Stimulated activated CD4-positive, alpha-beta T cell treated with anti-CD3 and anti-CD28 coated beads, Interleukin-1b, Interleukin-23, amount 100 ng/mL, for 1 hour (primary cell): Measurements from ENCODE around the gene P2RX2.
A peak's percentile ranks its signal among the peaks of the same experiment; 100 is the strongest.

Source experiments
- DNase-seq, 2 donors: peaks; one replicate each; pipeline ENCODE4 v3.0.0-alpha.2; 2020; ENCODE audit warnings: low read depth in 2 of 2

P2RX2 gene

DNA sequence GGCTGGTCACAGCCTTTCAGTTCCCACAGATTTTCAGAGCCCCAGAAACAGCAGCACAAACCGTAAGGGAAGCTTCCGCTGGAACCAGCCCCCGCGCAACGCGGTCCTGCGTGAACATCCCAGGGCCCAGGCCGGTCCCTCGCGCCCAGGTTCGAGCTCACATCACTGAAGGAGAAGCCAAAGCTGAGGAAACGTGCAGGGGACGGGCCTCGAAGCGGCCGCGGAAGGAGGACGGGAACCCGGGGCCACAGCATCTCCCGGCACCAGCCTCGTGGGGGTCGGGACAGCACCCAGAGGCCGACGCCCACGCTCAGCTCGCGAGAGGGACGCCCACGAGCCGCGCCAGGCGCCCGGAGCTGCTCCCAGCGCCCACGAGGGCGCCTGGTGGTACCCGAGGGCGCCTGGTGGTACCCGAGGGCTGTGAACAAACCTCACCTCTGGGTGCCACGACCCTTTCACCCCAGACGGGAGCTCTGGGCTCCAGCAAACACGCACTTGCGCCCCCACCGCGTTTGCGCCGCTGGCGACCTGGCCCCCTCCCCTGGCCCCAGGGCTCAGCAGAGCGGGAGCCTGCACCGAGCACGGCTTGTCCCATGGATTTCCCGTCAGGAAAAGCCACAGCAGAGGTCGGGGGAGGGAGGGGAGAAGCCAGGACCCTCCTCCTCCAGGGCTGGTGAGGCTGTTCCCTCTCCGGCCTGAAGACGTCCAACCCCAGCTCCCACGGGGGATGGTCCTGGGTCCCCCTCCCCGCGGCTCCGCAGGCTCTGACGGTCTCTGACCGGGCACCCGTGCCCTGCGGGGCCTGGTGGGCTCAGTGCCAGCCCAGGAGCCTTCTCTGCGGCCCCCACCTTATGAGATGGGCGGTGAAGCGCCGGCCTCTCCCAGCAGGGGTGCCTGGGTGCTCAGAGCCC is 15.1 kb upstream of the P2RX2 start:
- DNase-seq = no peak

GRCh38 chr12:132604151-132604618 is 14.4 kb upstream of the P2RX2 start:
- DNase-seq = no peak

GRCh38 chr12:132604668-132605441 is 13.7 kb upstream of the P2RX2 start:
- DNase-seq = no peak

- DNase-seq = no peak
Observed at GRCh38 chr12:132605892-132606291, 12.7 kb upstream of the P2RX2 start.

DNA sequence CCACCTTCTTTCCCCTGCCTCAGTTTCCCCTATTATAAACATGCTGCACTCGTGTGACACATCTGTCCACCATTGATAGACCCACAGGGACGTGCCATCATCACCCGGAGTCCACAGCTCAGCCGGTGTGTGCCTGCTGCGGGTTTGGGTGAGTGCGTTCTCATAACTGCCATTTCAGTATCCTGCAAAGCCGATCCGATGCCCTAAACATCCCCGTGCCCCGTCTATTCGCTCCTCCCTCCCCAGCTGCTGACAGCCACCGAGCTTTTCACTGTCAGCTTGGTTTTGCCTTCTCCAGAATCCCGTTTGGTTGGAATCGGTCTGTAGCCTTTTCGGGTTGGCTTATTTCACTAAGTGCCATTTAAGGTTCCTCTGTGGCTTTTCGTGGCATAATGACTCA is 12.1 kb upstream of the P2RX2 start:
- DNase-seq = no peak

- no peak for DNase-seq
Observed at GRCh38 chr12:132606927-132607326, 11.6 kb upstream of the P2RX2 start.

- DNase-seq = no peak
Observed at GRCh38 chr12:132608231-132609171, 10.1 kb upstream of the P2RX2 start.

DNA sequence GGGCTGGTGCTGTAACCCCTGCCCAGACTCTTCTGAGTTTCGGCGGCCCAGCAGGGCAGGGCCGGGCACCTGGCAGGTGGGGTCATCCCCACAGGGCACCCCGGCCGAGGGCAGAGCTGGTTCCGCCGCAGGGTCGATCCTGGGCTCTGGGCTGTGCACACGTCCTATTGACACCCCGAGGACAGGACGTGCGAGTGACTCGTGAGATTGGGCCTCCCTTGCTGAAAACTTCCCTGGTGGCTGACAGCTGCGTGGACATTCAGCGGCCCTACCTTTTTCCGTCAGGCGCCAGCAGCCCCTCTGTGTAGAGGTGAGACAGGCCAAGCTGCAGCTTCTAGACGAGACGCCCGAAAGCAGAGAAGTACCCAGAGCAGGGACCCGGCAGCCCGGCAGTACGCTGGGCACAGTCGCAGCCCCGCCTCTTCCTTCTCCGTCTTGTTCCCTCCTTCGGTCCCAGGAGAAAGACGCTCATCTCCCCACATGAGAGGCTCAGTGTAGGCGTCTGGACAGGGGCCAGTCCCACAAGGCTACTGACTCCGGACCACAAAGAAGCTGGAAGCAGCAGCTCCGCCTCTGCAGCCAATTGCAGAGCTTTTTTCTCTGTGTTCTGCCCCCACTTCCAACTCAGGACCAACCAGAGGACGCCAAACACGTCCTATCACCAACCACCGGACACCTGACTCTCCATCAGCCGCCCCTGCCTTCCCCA is 8.4 kb upstream of the P2RX2 start, which contains the start of gene LRCOL1:
TSS of gene LRCOL1 (minus strand) at position 532 of the 709 bp plus-strand sequence. CDS start 4,331 bp downstream, outside the sequence.
- DNase-seq = no peak

- DNase-seq = no peak
Observed at GRCh38 chr12:132610866-132611602, 7.5 kb upstream of the P2RX2 start.

GRCh38 chr12:132611620-132612019 is 7.0 kb upstream of the P2RX2 start:
- no peak for DNase-seq

DNA sequence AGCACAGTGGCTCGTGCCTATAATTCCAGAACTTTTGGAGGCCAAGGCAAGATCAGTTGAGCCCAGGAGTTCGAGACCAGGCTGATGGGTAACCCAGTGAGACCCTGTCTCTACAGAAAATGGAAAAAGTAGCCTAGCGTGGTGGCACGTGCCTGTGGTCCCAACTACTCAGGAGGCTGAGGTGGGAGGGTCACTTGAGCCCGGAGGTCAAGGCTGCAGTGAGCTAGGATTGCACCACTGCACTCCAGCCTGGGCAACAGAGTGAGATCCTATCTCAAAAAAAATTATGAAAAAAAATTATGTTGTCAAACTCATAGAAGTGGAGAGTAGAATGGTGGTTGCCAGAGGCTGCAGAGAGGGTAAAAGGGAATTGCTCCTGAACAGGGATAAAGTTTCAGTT is 4.5 kb upstream of the P2RX2 start:
- DNase-seq = no peak

DNA sequence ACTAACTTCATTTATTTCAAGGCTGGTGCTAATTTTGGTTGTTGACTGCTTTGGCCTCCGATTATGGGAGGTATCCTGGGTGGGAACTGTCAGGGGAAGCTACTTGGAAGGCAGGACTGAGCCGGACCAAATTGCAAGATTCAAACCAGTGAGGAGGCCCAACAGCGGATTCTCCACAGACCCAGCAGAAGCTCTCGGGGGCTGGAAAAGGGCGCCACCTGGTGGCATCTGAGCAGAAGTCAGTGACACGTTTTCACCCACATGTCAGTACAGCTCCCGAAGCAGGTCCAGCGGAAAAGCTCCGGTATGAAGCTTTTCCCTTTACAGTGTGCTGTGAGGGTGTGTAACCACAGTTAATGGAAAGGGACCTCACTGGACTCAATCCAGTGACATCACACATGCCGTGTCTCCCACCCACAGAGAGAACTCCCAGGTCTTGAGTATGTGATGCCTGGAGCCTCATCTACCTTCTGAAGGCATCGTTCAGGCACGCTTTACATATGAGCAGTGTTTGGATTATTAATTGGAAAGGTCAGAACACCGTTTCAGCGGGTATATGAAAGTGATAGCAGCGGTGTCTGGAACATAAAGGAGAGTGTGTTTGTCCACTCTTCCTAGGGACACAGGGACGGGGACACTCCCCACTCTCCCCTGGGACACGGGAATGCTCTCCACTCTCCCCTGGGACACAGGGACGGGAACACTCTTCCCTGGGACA is 3.6 kb upstream of the P2RX2 start:
- DNase-seq = peak; percentile 57 to 63

GRCh38 chr12:132615579-132616038 is 3.0 kb upstream of the P2RX2 start:
- DNase-seq = no peak

DNA sequence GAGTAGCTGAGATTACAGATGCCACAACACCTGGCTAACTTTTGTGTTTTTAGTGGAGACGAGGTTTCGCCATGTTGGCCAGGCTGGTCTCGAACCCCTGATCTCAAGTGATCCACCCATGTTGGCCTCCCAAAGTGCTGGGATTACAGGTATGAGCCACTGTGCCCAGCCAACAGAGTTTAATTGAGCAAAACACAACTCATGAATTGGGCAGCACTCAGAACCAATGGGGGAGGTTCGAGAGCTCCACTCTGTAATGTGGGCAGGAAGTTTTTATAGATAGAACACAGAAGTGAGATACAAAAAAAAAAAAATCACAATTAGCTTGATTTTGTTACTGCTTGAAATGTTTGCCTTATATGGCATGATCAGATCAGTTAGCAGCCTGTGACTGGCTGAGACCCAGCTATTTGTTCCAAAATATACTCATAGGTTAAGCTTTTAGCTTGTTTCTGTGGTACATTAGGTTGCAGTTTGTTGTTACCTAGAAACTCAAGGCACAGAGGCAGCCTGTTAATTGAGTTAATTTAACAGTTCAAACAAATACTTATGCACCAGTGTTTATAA is 1.4 kb upstream of the P2RX2 start:
- no peak for DNase-seq

DNA sequence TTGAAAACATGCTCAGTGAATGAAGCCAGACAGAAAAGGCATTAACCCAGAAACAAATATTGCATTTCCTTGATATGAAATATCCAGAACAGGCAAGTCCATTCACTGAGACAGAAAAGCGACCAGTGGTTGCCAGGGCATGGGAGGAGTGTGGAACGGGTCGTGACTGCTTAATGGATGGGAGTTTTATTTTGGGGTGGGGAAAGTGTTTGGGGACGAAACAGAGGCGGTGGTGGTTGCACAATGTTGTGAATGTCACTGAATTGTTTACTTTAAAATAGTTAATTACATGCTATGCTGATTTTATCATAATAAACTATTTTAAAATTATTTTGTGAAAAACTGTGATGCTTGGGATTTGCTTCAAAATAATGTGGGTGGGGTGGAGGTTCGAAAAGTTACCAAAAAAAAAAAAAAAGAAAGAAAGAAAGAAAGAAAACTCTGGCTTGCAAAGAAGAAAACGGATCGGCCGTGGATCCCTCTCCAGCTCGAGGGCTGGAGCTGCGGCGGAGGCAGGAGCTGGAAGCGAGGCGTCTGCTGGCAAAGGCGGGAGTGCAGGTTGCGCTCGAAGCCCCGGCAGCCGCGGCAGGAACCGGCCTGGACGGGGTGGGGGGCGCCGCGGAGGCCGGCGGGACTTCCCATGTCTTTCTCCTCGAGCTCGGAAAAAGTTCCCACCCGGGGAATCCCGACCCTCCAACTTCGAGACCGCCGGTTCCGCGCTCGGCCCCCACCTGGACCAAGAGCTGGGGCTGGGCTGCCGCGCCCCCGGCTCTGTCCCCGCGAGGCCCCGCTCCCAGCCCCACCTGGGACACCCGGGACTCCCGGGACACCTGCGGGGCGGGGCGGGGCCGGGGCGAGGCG is 524 bp upstream of the P2RX2 start:
- no peak for DNase-seq

DNA sequence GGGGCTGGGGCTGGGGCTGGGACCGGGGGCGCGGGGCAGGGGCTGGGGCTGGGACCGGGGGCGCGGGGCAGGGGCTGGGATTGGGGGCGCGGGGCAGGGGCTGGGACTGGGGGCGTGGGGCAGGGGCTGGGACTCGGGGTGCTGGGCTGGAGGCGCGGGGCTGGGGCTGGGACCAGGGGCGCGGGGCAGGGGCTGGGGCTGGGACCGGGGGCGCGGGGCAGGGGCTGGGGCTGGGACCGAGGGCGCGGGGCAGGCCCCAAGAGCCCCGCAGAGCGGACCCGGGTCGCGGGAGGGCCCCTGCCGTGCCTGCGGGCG is 452 bp downstream of the P2RX2 start:
- DNase-seq = no peak

DNA sequence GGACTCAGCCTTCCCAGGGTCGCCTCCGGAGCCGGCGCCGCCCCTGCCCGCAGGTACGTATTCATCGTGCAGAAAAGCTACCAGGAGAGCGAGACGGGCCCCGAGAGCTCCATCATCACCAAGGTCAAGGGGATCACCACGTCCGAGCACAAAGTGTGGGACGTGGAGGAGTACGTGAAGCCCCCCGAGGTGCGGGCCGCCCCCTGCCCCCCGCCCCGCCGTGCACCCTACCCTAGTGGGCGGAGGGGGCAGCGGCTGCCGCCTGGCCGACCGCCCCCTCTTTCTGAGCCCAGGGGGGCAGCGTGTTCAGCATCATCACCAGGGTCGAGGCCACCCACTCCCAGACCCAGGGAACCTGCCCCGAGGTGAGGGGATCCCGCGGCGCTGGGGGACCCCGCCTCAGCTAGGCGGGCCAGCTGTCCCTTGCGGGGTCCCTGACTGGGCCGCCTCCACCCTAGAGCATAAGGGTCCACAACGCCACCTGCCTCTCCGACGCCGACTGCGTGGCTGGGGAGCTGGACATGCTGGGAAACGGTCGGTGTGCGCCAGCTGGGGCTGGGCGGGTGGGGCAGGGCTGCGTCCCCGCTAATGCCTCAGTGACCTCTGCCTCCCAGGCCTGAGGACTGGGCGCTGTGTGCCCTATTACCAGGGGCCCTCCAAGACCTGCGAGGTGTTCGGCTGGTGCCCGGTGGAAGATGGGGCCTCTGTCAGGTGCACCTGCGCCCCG is 973 bp downstream of the P2RX2 start:
- no peak for DNase-seq
